Mesendoderm (in vitro differentiated cells): ENCODE measurements around the gene ANKRD39.

Source experiments
- DNase-seq: peaks from one replicate; pipeline ENCODE4 v3.0.0; 2013
- H2AK5ac ChIP-seq: 2 replicates; pipeline ENCODE4 v1.6.1; 2013; ENCODE audit warnings: low read length, inconsistent platforms
- H2BK120ac ChIP-seq: 2 replicates; pipeline ENCODE4 v1.6.1; 2013; ENCODE audit warnings: low read depth, mild to moderate bottlenecking, low read length, moderate library complexity, mixed read lengths
- H2BK15ac ChIP-seq: replicated peaks from 2 replicates; pipeline ENCODE4 v1.6.1; 2013; ENCODE audit warnings: low read depth, mild to moderate bottlenecking, moderate library complexity
- H2BK5ac ChIP-seq: 2 replicates; pipeline ENCODE4 v1.6.1; 2013; ENCODE audit warnings: low read length, inconsistent platforms
- H3K18ac ChIP-seq: 2 replicates; pipeline ENCODE4 v1.6.1; 2013; ENCODE audit warnings: mild to moderate bottlenecking, low read length, mixed read lengths
- H3K23ac ChIP-seq: one replicate; pipeline ENCODE4 v1.6.1; 2013; ENCODE audit warnings: low read length
- H3K27ac ChIP-seq: 2 replicates; pipeline ENCODE4 v1.5.1; 2013; ENCODE audit warnings: low read depth, mild to moderate bottlenecking, inconsistent platforms, low read length, moderate library complexity
- H3K27me3 ChIP-seq: 2 replicates; pipeline ENCODE4 v1.6.1; 2013; ENCODE audit warnings: low read length, control low read depth, mild to moderate bottlenecking, inconsistent platforms; ENCODE audit not compliant: insufficient read depth, poor library complexity
- H3K36me3 ChIP-seq: 2 replicates; pipeline ENCODE4 v1.6.1; 2013; ENCODE audit warnings: low read length, inconsistent platforms; ENCODE audit not compliant: control insufficient read depth, insufficient read depth
- H3K4ac ChIP-seq: one replicate; pipeline ENCODE4 v1.6.1; 2013; ENCODE audit warnings: low read depth, mild to moderate bottlenecking, low read length, moderate library complexity
- H3K4me1 ChIP-seq: 2 replicates; pipeline ENCODE4 v1.6.1; 2013; ENCODE audit warnings: low read depth, low read length, inconsistent platforms; ENCODE audit not compliant: control insufficient read depth
- H3K4me2 ChIP-seq: 2 replicates; pipeline ENCODE4 v1.6.1; 2013; ENCODE audit warnings: low read length
- H3K4me3 ChIP-seq: 2 replicates; pipeline ENCODE4 v1.5.1; 2013; ENCODE audit warnings: mild to moderate bottlenecking, low read length
- H3K56ac ChIP-seq: one replicate; pipeline ENCODE4 v1.6.1; 2013; ENCODE audit warnings: low read length
- H3K79me1 ChIP-seq: 2 replicates; pipeline ENCODE4 v1.6.1; 2013; ENCODE audit warnings: low read length, inconsistent platforms
- H3K79me2 ChIP-seq: 2 replicates; pipeline ENCODE4 v1.6.1; 2013; ENCODE audit warnings: mild to moderate bottlenecking, low read length; ENCODE audit not compliant: control insufficient read depth, insufficient read depth
- H3K9ac ChIP-seq: 2 replicates; pipeline ENCODE4 v1.6.1; 2013; ENCODE audit warnings: low read length, inconsistent platforms
- H4K5ac ChIP-seq: one replicate; pipeline ENCODE4 v1.6.1; 2013; ENCODE audit warnings: low read length
- H4K8ac ChIP-seq: one replicate; pipeline ENCODE4 v1.6.1; 2013; ENCODE audit warnings: low read depth, mild to moderate bottlenecking, control low read depth, low read length, moderate library complexity
- WGBS: extraction: QIAGEN DNeasy Blood & Tissue Kit; methylation state at CpG from one replicate; pipeline ENCODE4 v1.1.7; 2013; ENCODE audit warnings: low lambda C conversion rate, missing lambda C conversion rate; ENCODE audit not compliant: insufficient coverage; ENCODE audit errors: extremely low coverage; 5-methylcytosine and 5-hydroxymethylcytosine counted together

Gene ANKRD39

DNA sequence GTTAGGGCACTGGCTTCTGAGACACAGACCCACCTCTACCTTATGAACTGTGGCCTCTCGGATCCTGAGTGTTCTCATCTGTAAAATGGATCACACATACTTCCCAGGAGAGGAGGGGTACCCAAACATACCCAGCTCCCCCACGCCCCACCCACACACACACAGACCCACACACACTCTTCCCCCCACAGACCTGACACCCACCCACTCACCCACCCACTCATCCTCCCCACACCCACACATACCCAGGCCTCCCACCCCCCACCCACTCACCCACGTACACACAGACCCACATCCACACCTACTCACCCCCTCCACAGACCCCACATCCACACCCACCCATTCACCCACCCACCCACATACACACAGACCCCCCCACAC is 36.3 kb upstream of the ANKRD39 start:
- no CpG with 5 or more reads among the region's 3 CpGs for WGBS
- Histone ChIP-seq H3K27ac (no peak overlapping the region), H3K56ac (no peak overlapping the region), H2BK5ac (no peak overlapping the region), H3K27me3 (no peaks in the 10 kb centered on the region), H3K79me1 (no peaks in the 10 kb centered on the region), H3K4me2 (no peak overlapping the region), H4K5ac (no peak overlapping the region), H2AK5ac (peak overlapping the region; percentile 28), H2BK15ac (no peak overlapping the region), H2BK120ac (no peak overlapping the region), H3K23ac (no peak overlapping the region), H3K4me1 (peaks cover 12% of the 10 kb centered on the region), H3K36me3 (no peaks in the 10 kb centered on the region), H3K18ac (no peak overlapping the region), H3K9ac (no peak overlapping the region), H4K8ac (no peak overlapping the region), H3K79me2 (no peaks in the 10 kb centered on the region), H3K4me3 (no peak overlapping the region), H3K4ac (no peak overlapping the region)
- no peak for DNase-seq

DNA sequence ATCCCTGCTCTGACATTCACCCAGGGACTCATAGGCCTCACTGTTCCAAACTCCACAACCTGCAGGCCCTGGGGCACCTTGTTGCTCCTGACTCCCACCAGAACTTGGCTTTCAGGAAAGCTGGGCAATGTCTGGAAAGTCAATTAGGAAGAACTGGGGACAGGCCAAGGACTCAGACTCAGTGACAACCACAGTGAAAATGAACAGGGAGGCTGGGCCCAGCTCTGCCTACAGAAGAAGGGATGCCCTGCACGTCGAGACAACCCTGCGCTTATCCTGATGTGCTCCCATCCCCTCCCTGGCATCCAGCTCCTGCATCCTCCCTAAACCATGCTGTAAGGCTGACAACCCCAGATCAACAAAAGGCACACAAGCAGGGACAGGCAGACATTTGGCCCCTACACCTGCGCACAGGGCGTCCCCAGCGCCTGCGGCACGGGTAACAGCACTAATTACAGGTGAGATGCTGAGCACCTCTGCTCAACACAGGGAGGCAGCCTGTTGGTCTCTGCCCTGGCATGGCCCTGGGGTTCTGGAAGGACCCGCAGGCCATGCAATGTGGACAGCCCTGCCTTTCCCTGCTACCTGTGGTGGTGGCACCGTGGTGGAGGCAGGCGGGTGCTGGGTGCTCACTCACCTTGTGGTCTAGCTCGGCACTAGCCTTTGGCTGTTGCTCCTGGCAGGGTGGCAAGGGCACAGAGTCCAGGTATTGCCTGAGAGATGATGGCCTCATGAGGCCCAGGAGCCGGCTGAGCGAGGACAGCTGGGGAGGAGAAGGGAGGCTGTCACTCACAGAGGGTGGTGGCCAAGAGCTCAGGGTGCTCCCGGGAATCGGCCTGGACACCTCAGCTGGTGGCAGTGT is 35.7 kb upstream of the ANKRD39 start:
- no CpG with 5 or more reads among the region's 16 CpGs for WGBS
- Histone ChIP-seq H3K9ac (no peak overlapping the region), H2AK5ac (peak overlapping the region; percentile 28), H3K4me2 (no peak overlapping the region), H2BK15ac (no peak overlapping the region), H4K5ac (no peak overlapping the region), H3K27ac (no peak overlapping the region), H3K4ac (no peak overlapping the region), H3K79me1 (no peaks in the 10 kb centered on the region), H4K8ac (no peak overlapping the region), H3K79me2 (no peaks in the 10 kb centered on the region), H3K4me3 (no peak overlapping the region), H3K56ac (peak overlapping the region; percentile 51), H3K27me3 (no peaks in the 10 kb centered on the region), H2BK120ac (no peak overlapping the region), H3K4me1 (peaks cover 12% of the 10 kb centered on the region), H3K23ac (peak overlapping the region; percentile 53), H3K36me3 (no peaks in the 10 kb centered on the region), H2BK5ac (peak overlapping the region; percentile 22), H3K18ac (no peak overlapping the region)
- DNase-seq, result no peak

DNA sequence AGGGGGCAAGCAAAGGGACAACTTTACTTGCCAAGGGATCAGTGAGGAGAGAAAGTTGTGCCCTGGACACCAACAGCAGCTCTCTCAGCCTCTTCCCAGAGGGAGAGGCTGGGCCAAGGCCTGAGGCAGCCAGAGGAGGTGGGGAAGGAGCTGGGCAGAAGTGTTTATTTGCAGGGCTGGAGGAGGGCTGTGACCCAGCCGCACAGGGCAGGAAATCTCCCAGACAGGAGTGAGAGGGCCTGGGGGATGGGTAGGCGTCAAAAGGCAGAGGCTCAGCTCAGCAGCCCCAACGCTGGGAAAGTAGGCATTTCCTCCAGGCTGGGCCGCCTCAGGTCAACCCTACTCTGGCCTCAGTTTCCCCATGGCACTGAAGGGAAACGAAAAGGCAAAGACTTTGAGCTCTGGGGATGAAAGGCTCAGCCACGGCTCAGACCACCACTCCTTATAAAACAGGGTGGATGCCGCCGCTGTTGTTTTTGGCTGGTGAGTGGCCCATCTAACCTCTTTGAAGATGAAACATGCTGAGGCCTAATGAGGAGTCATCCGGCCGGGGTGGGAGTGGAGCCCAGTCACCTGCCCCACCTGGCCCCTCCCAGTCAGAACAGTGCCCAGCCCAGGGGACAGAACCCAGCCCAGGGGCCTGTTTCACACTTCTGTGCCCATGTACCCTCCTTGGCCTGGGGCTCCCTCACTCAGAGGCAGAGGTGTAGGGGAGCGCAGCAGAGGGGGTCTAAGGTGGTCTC is 33.9 kb upstream of the ANKRD39 start:
- Histone ChIP-seq H3K18ac (peak overlapping the region; percentile 93), H2BK120ac (peak overlapping the region; percentile 9), H2BK15ac (peak overlapping the region; percentile 5), H3K79me2 (no peaks in the 10 kb centered on the region), H4K5ac (no peak overlapping the region), H3K23ac (peak overlapping the region; percentile 67), H3K79me1 (no peaks in the 10 kb centered on the region), H3K4ac (peak overlapping the region; percentile 94), H3K4me2 (no peak overlapping the region), H3K36me3 (no peaks in the 10 kb centered on the region), H3K4me3 (no peak overlapping the region), H3K27me3 (no peaks in the 10 kb centered on the region), H4K8ac (peak overlapping the region; percentile 17), H3K4me1 (peaks cover 12% of the 10 kb centered on the region), H3K27ac (peak overlapping the region; percentile 68), H2BK5ac (peak overlapping the region; percentile 98), H3K56ac (peak overlapping the region; percentile 91), H3K9ac (peak overlapping the region; percentile 59), H2AK5ac (peak overlapping the region; percentile 87)
- DNase-seq, result peak; percentile 93
- no CpG with 5 or more reads among the region's 11 CpGs for WGBS

DNA sequence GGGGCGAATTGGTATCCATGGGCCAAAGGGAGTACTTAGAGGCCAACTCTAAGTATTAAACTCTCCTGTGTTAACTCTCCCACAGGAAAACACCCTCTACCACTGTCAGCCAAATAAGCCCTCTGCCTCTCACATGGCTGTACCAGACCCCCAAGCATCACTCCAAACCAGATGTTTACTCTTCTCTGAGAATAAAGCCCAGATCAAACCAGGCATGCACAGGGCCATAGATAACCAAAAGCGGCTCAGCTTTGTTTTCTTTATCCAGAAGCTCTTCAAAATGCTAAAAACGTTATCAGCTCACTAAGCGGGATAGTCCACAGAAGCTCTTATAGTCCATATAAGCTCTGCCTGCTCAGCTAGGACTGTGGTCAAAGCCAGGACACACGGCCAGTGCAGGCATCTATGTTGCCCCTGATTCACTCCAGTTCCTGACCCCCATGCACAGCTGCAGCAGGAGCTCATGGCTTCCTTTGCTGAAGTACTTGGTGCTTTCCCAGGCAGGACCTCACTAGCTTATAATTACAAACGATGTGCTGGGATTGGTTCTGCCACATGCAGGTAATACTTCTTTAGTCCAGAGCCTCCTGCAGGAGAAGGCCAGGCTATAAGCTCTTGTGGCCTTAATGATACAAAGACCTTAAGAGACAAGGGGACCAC is 33.0 kb upstream of the ANKRD39 start:
- Histone ChIP-seq H4K8ac (no peak overlapping the region), H3K4ac (no peak overlapping the region), H2BK5ac (peak overlapping the region; percentile 98), H2AK5ac (no peak overlapping the region), H3K36me3 (no peaks in the 10 kb centered on the region), H3K27ac (peak overlapping the region; percentile 68), H2BK15ac (no peak overlapping the region), H3K23ac (no peak overlapping the region), H4K5ac (no peak overlapping the region), H3K79me1 (no peaks in the 10 kb centered on the region), H3K9ac (peak overlapping the region; percentile 59), H3K27me3 (no peaks in the 10 kb centered on the region), H3K4me1 (peaks cover 15% of the 10 kb centered on the region), H3K56ac (peak overlapping the region; percentile 91), H3K79me2 (no peaks in the 10 kb centered on the region), H3K4me3 (no peak overlapping the region), H3K4me2 (no peak overlapping the region), H3K18ac (peak overlapping the region; percentile 8), H2BK120ac (peak overlapping the region; percentile 2)
- no CpG with 5 or more reads among the region's 6 CpGs for WGBS
- DNase-seq, result peak; percentile 58

DNA sequence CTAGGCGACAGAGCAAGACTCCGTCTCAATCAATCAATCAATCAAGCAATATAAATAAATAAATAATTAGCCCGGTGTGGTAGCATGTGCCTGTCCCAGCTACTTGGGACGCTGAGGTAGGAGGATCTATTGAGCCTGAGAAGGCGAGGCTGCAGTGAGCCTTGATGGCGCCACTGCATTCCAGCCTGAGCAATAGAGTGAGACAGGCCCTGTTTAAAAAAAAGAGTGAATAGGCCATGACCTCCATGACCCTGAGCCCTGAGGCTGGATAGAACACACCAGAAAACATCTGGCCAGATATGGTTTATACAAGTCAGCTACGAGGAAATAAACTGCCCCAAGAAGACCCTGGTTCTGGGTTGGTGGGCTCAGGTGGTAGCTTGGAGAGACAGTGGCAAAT is 32.4 kb upstream of the ANKRD39 start:
- Histone ChIP-seq H3K4me2 (no peak overlapping the region), H2BK120ac (no peak overlapping the region), H4K5ac (no peak overlapping the region), H3K4me1 (peaks cover 15% of the 10 kb centered on the region), H3K56ac (no peak overlapping the region), H3K79me2 (no peaks in the 10 kb centered on the region), H3K36me3 (no peaks in the 10 kb centered on the region), H3K9ac (no peak overlapping the region), H2BK15ac (no peak overlapping the region), H2AK5ac (no peak overlapping the region), H3K23ac (no peak overlapping the region), H3K27ac (no peak overlapping the region), H3K4ac (no peak overlapping the region), H3K27me3 (no peaks in the 10 kb centered on the region), H2BK5ac (no peak overlapping the region), H3K4me3 (no peak overlapping the region), H3K79me1 (no peaks in the 10 kb centered on the region), H3K18ac (no peak overlapping the region), H4K8ac (no peak overlapping the region)
- no peak for DNase-seq
- no CpG with 5 or more reads among the region's 7 CpGs for WGBS
